Measurements from ENCODE around the gene USHBP1. TPM values are rescaled to one million over a fixed set of nuclear protein-coding genes. Genes with fewer than 3 reads are reported as not detected.

The USHBP1 gene
- total and polyA plus RNA-seq, 2 of the 4 experiments (the other 2 are of a cell fraction) = not detected

DNA sequence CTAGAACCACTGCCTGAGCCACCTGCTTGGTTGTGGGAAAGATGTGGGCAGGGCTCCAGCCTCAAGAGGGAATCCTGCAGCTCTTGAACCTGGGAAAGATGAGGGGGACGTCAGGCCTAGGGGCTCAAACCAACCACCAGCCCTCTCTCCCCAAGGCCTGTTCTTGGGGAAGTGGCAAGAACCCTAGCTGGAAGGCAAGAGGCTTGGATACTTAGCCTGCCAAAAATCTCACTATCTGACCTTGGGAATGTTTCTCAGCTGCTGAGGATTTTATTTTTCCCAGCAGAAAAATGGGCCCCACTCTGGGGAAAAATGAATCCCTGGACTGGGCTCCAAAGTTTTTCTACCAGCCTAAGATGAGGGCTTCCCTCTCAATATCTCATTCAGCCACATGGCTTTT lies 4.6 kb downstream of the USHBP1 start:
- DNase-seq (no peak), ATAC-seq (ENCODE audit: low read depth) (no peak)
- CTCF ChIA-PET = no interaction called here
- no peak overlapping the region for H4K5ac ChIP-seq (ENCODE audit: low read depth, low read length)
- H2AK9ac ChIP-seq (replicated peaks; ENCODE audit: low read depth, low read length, poor library complexity) = no peak overlapping the region
- H2AFZ ChIP-seq (replicated peaks; ENCODE audit: low read length, poor library complexity) = no peak overlapping the region
- dilution Hi-C loops (cut with HindIII; ENCODE audit: low sequenced_read_pairs, unreplicated experiment) (no loop called here), in situ Hi-C loops (cut with MboI; ENCODE audit: low sequenced_read_pairs) (no loop called here), intact Hi-C loops (cut with micrococcal nuclease) (no loop called here)
- H3K18ac ChIP-seq (ENCODE audit: low read depth, low read length) = no peak overlapping the region
- peaks cover 10% of the 10 kb centered on the region for H3K9me3 ChIP-seq (ENCODE audit: control insufficient read depth, insufficient read depth, low read length)
- H3K36me3 ChIP-seq (ENCODE audit: control insufficient read depth, insufficient read depth, low read length) = no peaks in the 10 kb centered on the region
- no peak overlapping the region for H4K8ac ChIP-seq (ENCODE audit: low read depth in 2 of 2, low read length in 2 of 2)
- no peak overlapping the region for H2BK120ac ChIP-seq (ENCODE audit: low read depth, low read length)
- no peak overlapping the region for H2BK20ac ChIP-seq (ENCODE audit: low read depth, low read length)
- H3K4me2 ChIP-seq (ENCODE audit: low read depth, low read length) = no peak overlapping the region
- H3K27me3 ChIP-seq (ENCODE audit: control insufficient read depth, insufficient read depth, low read length) = no peaks in the 10 kb centered on the region
- H4K20me1 ChIP-seq (ENCODE audit: insufficient read depth, low read length) = 0 out of 2 replicates have a peak, but pooled peaks cover 4% of the 10 kb centered on the region
- H3K14ac ChIP-seq (replicated peaks; ENCODE audit: low read depth, low read length) = no peak overlapping the region
- no peak overlapping the region for H3K56ac ChIP-seq (ENCODE audit: extremely low read depth, insufficient read depth, low read length)
- POLR2A ChIA-PET (ENCODE audit: unreplicated experiment) = no interaction called here
- no peaks in the 10 kb centered on the region; a peak in 1 of 4 replicates for H3K79me1 ChIP-seq (ENCODE audit: low read depth in 1 of 2, low read length in 2 of 2)
- H3K4ac ChIP-seq (ENCODE audit: low read depth, low read length) = no peak overlapping the region
- H3K4me1 ChIP-seq (ENCODE audit: control insufficient read depth, insufficient read depth, low read length) = no peaks in the 10 kb centered on the region
- H3K9ac ChIP-seq (ENCODE audit: low read depth, low read length) = no peak overlapping the region
- TF ChIP-seq, protein P1, sequence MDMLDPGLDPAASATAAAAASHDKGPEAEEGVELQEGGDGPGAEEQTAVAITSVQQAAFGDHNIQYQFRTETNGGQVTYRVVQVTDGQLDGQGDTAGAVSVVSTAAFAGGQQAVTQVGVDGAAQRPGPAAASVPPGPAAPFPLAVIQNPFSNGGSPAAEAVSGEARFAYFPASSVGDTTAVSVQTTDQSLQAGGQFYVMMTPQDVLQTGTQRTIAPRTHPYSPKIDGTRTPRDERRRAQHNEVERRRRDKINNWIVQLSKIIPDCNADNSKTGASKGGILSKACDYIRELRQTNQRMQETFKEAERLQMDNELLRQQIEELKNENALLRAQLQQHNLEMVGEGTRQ (IDR thresholded peaks at IDR 0.05; ENCODE audit: low read depth, low read length) = no peak
- TF ChIP-seq MAFK (IDR thresholded peaks at IDR 0.05; ENCODE audit: low read depth, low read length) (no peak), CEBPB (IDR thresholded peaks at IDR 0.05; ENCODE audit: low read depth, low read length) (no peak), BHLHE40 (IDR thresholded peaks at IDR 0.05; ENCODE audit: low read depth, low read length) (no peak), RFX5 (IDR thresholded peaks at IDR 0.05; ENCODE audit: low read depth, low read length) (no peak), MAZ (IDR thresholded peaks at IDR 0.05; ENCODE audit: borderline replicate concordance, low read depth, low read length) (no peak), RCOR1 (IDR thresholded peaks at IDR 0.05; ENCODE audit: insufficient replicate concordance, low read length) (no peak), POLR2A (IDR thresholded peaks at IDR 0.05; ENCODE audit: low read depth, low read length) (no peak), CHD1 (IDR thresholded peaks at IDR 0.05; ENCODE audit: low read depth, low read length) (no peak), NFE2L2 (IDR thresholded peaks at IDR 0.05; ENCODE audit: low read depth, low read length) (no peak), RAD21 (IDR thresholded peaks at IDR 0.05; ENCODE audit: low read length) (no peak), FOS (IDR thresholded peaks at IDR 0.05; ENCODE audit: low read depth, low read length) (no peak), MXI1 (IDR thresholded peaks at IDR 0.05; ENCODE audit: borderline replicate concordance, low read depth, low read length) (no peak), SMC3 (IDR thresholded peaks at IDR 0.05; ENCODE audit: low read depth, low read length) (no peak)
- TF ChIP-seq, protein P2, sequence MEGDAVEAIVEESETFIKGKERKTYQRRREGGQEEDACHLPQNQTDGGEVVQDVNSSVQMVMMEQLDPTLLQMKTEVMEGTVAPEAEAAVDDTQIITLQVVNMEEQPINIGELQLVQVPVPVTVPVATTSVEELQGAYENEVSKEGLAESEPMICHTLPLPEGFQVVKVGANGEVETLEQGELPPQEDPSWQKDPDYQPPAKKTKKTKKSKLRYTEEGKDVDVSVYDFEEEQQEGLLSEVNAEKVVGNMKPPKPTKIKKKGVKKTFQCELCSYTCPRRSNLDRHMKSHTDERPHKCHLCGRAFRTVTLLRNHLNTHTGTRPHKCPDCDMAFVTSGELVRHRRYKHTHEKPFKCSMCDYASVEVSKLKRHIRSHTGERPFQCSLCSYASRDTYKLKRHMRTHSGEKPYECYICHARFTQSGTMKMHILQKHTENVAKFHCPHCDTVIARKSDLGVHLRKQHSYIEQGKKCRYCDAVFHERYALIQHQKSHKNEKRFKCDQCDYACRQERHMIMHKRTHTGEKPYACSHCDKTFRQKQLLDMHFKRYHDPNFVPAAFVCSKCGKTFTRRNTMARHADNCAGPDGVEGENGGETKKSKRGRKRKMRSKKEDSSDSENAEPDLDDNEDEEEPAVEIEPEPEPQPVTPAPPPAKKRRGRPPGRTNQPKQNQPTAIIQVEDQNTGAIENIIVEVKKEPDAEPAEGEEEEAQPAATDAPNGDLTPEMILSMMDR (conservative IDR thresholded peaks at IDR 0.05; ENCODE audit: low read depth, low read length) = no peak
- TF ChIP-seq, protein P3, sequence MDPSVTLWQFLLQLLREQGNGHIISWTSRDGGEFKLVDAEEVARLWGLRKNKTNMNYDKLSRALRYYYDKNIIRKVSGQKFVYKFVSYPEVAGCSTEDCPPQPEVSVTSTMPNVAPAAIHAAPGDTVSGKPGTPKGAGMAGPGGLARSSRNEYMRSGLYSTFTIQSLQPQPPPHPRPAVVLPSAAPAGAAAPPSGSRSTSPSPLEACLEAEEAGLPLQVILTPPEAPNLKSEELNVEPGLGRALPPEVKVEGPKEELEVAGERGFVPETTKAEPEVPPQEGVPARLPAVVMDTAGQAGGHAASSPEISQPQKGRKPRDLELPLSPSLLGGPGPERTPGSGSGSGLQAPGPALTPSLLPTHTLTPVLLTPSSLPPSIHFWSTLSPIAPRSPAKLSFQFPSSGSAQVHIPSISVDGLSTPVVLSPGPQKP (IDR thresholded peaks at IDR 0.05; ENCODE audit: borderline replicate concordance, low read depth, low read length) = no peak
- no TSS peak for BruUV-seq (replicated peaks)
- no peak overlapping the region for H3K23ac ChIP-seq (ENCODE audit: low read depth, low read length)
- H2BK15ac ChIP-seq (ENCODE audit: low read depth, low read length) = no peak overlapping the region
- peaks cover 4% of the 10 kb centered on the region for H3K9me1 ChIP-seq (ENCODE audit: insufficient read depth, low read length)
- H2BK5ac ChIP-seq (ENCODE audit: low read depth, low read length, poor library complexity, severe bottlenecking) = no peak overlapping the region
- no peak overlapping the region for H4K91ac ChIP-seq (ENCODE audit: insufficient read depth, low read depth, low read length)
- H2AK5ac ChIP-seq (ENCODE audit: low read depth, low read length) = no peak overlapping the region
- H3K4me3 ChIP-seq (ENCODE audit: insufficient read depth, low read depth, low read length) = no peak overlapping the region
- no peak overlapping the region for H3K27ac ChIP-seq (ENCODE audit: insufficient read depth, low read length)
- no CpG with 5 or more reads among the region's 1 CpG for WGBS, 2 experiments (ENCODE audit: extremely low coverage in 2 of 2, insufficient read length in 1 of 2)
